Stimulated activated naive CD8-positive, alpha-beta T cell treated with anti-CD3 and anti-CD28 coated beads, Interleukin-15, amount 100 ng/mL, for 72 hours (primary cell): ENCODE results near the gene ZNF385B.

Experiments used
- ATAC-seq: fragments of 150-1000 bp; cut with Tn5 transposase; 2 replicates; pipeline ENCODE4 v1.10.0; 2021; ENCODE audit warnings: mild to moderate bottlenecking, moderate library complexity
- DNase-seq, 2 donors: peaks; one replicate each; pipeline ENCODE4 v3.0.0; 2021 to 2022
- H3K27ac Mint-ChIP-seq, 2 donors: one replicate each; pipeline ENCODE4 v1.8.0; 2022; ENCODE audit warnings: mild to moderate bottlenecking in 2 of 2, mixed read lengths in 2 of 2, moderate library complexity in 2 of 2
- H3K27me3 Mint-ChIP-seq: one replicate; pipeline ENCODE4 v1.8.0; 2022; ENCODE audit warnings: mixed read lengths
- H3K4me1 Mint-ChIP-seq: one replicate; pipeline ENCODE4 v1.8.0; 2022; ENCODE audit warnings: mild to moderate bottlenecking, mixed read lengths
- H3K4me3 Mint-ChIP-seq, 2 donors: one replicate each; pipeline ENCODE4 v1.8.0; 2022; ENCODE audit warnings: mild to moderate bottlenecking in 2 of 2, mixed read lengths in 2 of 2, moderate library complexity in 1 of 2
- H3K9me3 Mint-ChIP-seq, 2 donors: one replicate each; pipeline ENCODE4 v1.8.0; 2022; ENCODE audit warnings: mixed read lengths in 2 of 2

The ZNF385B gene

GRCh38 chr2:179561702-179562101 is 299.7 kb downstream of the ZNF385B start:
- H3K4me1 Mint-ChIP-seq = no peaks in the 10 kb centered on the region

GRCh38 chr2:179560257-179560735 is 301.1 kb downstream of the ZNF385B start:
- ATAC-seq = no peak
- Mint-ChIP-seq H3K4me1 (no peaks in the 10 kb centered on the region), H3K4me3 (no peak overlapping the region), H3K27ac (no peak overlapping the region), H3K27me3 (no peaks in the 10 kb centered on the region), H3K9me3 (no peaks in the 10 kb centered on the region)
- DNase-seq = no peak

More at GRCh38 chr2:179561702-179562101, 299.7 kb downstream of the ZNF385B start:
- Mint-ChIP-seq H3K9me3 (no peaks in the 10 kb centered on the region), H3K27ac (no peak overlapping the region), H3K27me3 (no peaks in the 10 kb centered on the region), H3K4me3 (no peak overlapping the region)
- ATAC-seq = no peak
- no peak for DNase-seq

DNA sequence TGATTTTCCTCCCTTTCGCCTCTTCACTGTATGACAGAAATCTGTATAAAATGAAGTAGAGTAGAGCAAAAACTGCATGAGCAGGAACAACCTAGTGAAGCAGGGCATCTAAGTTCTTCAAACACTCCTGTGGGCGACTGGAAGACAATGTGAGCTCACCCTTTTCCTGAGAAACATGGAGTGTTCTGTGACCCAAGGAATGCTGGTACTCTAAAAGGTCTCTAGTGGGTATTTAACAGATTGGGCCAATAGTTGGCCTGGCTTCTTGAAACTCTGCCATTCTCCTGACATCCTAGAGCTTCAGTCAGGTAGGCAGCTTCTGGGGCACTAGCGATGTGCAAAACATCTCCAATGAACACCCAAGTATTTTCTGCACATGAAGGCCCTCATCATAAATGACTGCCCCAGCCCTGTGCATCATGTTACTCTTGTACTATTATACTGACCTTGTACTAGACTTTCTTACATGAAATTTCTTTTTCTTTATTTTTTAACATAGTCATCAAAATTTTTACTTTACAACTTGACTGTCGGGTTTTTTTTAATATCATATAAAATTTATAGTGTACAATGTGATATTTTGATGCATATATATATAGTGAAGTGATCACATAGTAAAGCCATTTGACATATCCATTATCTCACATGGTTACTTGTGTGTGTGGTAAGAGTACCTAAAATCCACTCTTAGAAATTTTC is 302.2 kb downstream of the ZNF385B start:
- ATAC-seq = no peak
- H3K9me3 Mint-ChIP-seq = no peaks in the 10 kb centered on the region
- no peak overlapping the region for H3K4me3 Mint-ChIP-seq
- no peak overlapping the region for H3K27ac Mint-ChIP-seq
- H3K4me1 Mint-ChIP-seq = no peaks in the 10 kb centered on the region
- H3K27me3 Mint-ChIP-seq = no peaks in the 10 kb centered on the region
- DNase-seq = no peak

DNA sequence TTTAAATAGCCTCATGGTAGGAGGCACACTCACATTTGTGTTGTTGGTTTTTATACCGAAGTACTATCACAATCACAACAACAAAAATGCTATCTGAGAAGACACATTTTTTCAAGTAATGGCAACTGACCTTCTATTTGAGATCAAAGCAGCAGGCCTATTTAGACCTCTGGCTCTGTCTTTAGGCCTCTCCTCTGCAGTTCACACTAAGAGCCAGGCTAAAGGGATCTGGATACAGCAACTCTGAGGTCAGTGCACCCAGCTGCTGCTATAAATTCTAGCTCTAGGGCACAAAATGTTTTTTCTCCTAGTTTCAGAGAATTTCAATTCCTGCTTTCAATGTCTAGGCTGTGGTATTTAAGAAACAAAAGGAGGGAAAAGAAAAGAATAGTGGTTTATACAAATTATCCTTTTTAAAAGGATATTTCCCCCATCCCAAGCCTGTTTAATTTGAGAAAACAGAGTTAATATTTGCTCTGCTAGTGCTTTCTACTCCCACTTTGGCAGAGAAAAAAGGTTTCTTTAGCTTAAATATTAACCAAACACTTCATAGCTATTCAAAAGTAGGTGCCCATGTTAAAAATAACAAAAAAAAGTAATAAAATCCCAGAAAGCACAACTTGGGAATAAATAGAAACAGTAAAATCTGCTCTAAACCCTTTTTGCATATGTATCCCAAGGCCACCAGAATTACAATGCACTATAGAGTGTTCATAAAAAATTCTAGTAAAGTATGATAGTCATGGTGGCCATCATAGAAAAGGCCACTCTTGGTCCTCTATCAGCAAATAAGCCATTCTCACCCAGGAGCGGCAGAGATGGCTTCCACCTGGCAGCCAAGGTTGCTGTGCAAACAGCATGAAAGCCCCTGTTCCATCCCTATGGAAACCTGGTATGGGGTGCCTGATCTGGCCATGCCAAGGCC is 303.1 kb downstream of the ZNF385B start:
- Mint-ChIP-seq H3K27ac (no peak overlapping the region), H3K27me3 (no peaks in the 10 kb centered on the region), H3K4me1 (no peaks in the 10 kb centered on the region), H3K4me3 (no peak overlapping the region), H3K9me3 (no peaks in the 10 kb centered on the region)
- DNase-seq = no peak
- no peak for ATAC-seq

GRCh38 chr2:179556425-179556824 is 305.0 kb downstream of the ZNF385B start:
- no peak overlapping the region for H3K4me3 Mint-ChIP-seq

GRCh38 chr2:179555691-179556283 is 305.6 kb downstream of the ZNF385B start:
- Mint-ChIP-seq H3K27ac (no peak overlapping the region), H3K27me3 (no peaks in the 10 kb centered on the region), H3K4me1 (no peaks in the 10 kb centered on the region), H3K4me3 (no peak overlapping the region), H3K9me3 (no peaks in the 10 kb centered on the region)
- ATAC-seq (no peak), DNase-seq (no peak)

More at GRCh38 chr2:179556425-179556824, 305.0 kb downstream of the ZNF385B start:
- ATAC-seq (no peak), DNase-seq (no peak)
- H3K4me1 Mint-ChIP-seq = no peaks in the 10 kb centered on the region
- H3K9me3 Mint-ChIP-seq = no peaks in the 10 kb centered on the region
- no peak overlapping the region for H3K27ac Mint-ChIP-seq
- no peaks in the 10 kb centered on the region for H3K27me3 Mint-ChIP-seq

GRCh38 chr2:179554639-179555386 is 306.6 kb downstream of the ZNF385B start:
- ATAC-seq = no peak
- no peak overlapping the region for H3K27ac Mint-ChIP-seq
- no peak for DNase-seq
- H3K4me1 Mint-ChIP-seq = no peaks in the 10 kb centered on the region
- H3K4me3 Mint-ChIP-seq = no peak overlapping the region
- no peaks in the 10 kb centered on the region for H3K9me3 Mint-ChIP-seq
- H3K27me3 Mint-ChIP-seq = no peaks in the 10 kb centered on the region

- no peaks in the 10 kb centered on the region for H3K4me1 Mint-ChIP-seq
- DNase-seq (no peak), ATAC-seq (no peak)
- H3K4me3 Mint-ChIP-seq = no peak overlapping the region
- H3K27me3 Mint-ChIP-seq = no peaks in the 10 kb centered on the region
- no peak overlapping the region for H3K27ac Mint-ChIP-seq
- no peaks in the 10 kb centered on the region for H3K9me3 Mint-ChIP-seq
Measured at GRCh38 chr2:179553382-179553781, 308.0 kb downstream of the ZNF385B start.

GRCh38 chr2:179551539-179552045 is 309.8 kb downstream of the ZNF385B start:
- Mint-ChIP-seq H3K27me3 (no peaks in the 10 kb centered on the region), H3K4me1 (no peaks in the 10 kb centered on the region), H3K4me3 (no peak overlapping the region), H3K9me3 (no peaks in the 10 kb centered on the region), H3K27ac (no peak overlapping the region)
- DNase-seq = no peak
- no peak for ATAC-seq

- DNase-seq = no peak
- Mint-ChIP-seq H3K4me3 (no peak overlapping the region), H3K9me3 (peaks cover 0 to 5% of the 10 kb centered on the region in 2 donors), H3K27me3 (no peaks in the 10 kb centered on the region), H3K27ac (no peak overlapping the region), H3K4me1 (no peaks in the 10 kb centered on the region)
- ATAC-seq = no peak
Measured at GRCh38 chr2:179550849-179551248, 310.6 kb downstream of the ZNF385B start.

- Mint-ChIP-seq H3K4me3 (no peak overlapping the region), H3K27me3 (no peaks in the 10 kb centered on the region), H3K27ac (no peak overlapping the region), H3K4me1 (no peaks in the 10 kb centered on the region), H3K9me3 (peaks cover 0 to 5% of the 10 kb centered on the region in 2 donors)
- DNase-seq = no peak
- no peak for ATAC-seq
Measured at GRCh38 chr2:179550214-179550613, 311.2 kb downstream of the ZNF385B start.

- no peak overlapping the region for H3K27ac Mint-ChIP-seq
- ATAC-seq = no peak
- no peaks in the 10 kb centered on the region for H3K4me1 Mint-ChIP-seq
- peaks cover 0 to 5% of the 10 kb centered on the region in 2 donors for H3K9me3 Mint-ChIP-seq
- DNase-seq = no peak
- H3K27me3 Mint-ChIP-seq = no peaks in the 10 kb centered on the region
- no peak overlapping the region for H3K4me3 Mint-ChIP-seq
Measured at GRCh38 chr2:179546656-179547055, 314.8 kb downstream of the ZNF385B start.

DNA sequence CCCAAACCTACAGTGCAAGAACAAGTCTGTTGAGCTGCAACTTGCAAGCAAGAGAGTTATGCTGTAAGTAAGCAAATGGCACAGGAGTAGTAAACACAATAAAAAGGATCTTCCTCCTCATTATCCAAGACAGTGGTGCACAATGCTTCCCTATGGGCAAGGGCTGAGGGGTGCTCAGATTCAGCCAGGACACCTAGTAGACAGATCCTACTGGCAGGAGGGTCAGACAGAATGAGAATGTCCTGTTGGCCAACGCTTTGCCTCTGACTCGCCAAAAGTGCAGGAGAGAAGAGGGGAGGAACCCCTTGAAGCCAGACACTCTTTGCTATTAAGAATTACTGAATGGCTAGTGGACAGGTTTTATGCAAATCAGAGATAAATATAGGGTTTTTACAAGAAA is 316.4 kb downstream of the ZNF385B start:
- Mint-ChIP-seq H3K27me3 (no peaks in the 10 kb centered on the region), H3K4me3 (no peak overlapping the region), H3K27ac (peak overlapping the region in 1 of 2 donors; percentile 15), H3K4me1 (no peaks in the 10 kb centered on the region), H3K9me3 (peaks cover 0 to 5% of the 10 kb centered on the region in 2 donors)
- ATAC-seq (no peak), DNase-seq (no peak)

DNA sequence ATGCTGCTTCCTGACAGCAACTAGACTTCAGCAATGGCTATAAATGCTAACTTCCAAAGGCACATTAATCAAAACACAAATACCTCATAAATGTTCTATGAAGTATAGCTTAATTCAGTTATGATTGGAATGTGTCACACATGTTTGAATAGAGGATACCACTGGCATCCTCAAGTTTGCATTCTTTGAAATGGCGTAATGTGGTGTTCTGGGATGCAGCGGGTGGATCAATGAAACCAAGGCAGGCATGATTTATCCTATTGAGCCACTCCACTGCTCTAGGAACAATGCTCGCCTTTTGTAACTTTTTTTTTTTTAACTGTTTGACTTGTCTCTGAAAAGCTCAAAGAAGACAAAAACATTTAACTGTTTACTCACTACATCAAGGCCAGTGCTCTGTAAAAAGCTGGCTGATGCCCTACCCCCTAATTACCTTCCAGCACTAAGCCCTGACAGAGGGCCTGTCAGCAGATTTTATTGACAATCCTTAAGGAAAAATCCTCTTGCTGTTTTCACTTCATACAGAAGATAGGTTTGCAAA is 318.0 kb downstream of the ZNF385B start:
- no peaks in the 10 kb centered on the region for H3K27me3 Mint-ChIP-seq
- ATAC-seq = no peak
- H3K9me3 Mint-ChIP-seq = peaks cover 0 to 5% of the 10 kb centered on the region in 2 donors
- H3K27ac Mint-ChIP-seq = no peak overlapping the region
- no peak for DNase-seq
- no peak overlapping the region for H3K4me3 Mint-ChIP-seq
- H3K4me1 Mint-ChIP-seq = no peaks in the 10 kb centered on the region

- no peak overlapping the region for H3K4me3 Mint-ChIP-seq
- no peak overlapping the region for H3K27ac Mint-ChIP-seq
- peaks cover 0 to 5% of the 10 kb centered on the region in 2 donors for H3K9me3 Mint-ChIP-seq
- DNase-seq = no peak
- H3K27me3 Mint-ChIP-seq = no peaks in the 10 kb centered on the region
- no peaks in the 10 kb centered on the region for H3K4me1 Mint-ChIP-seq
- ATAC-seq = no peak
Measured at GRCh38 chr2:179541586-179541985, 319.8 kb downstream of the ZNF385B start.
